WTC11 (cell line): ENCODE results near the gene TTC28. TPM values are rescaled to one million over a fixed set of nuclear protein-coding genes. Genes with fewer than 3 reads are reported as not detected.

Experiments used
- ATAC-seq: fragments of 200-7000 bp; cut with Tn5 transposase; 2 replicates; pipeline ENCODE4 v1.10.0; 2021; ENCODE audit warnings: mild to moderate bottlenecking, moderate library complexity
- CTCF ChIA-PET: fragments of 300-600 bp; sonication (Branson Sonifier 250); formaldehyde crosslinking; loops from one replicate; lab custom pipeline; 2021; ENCODE audit warnings: antibody characterized with exemption; lab: Charles Lee
- POLR2A ChIA-PET: fragments of 350-600 bp; sonication (Branson Sonifier 250); formaldehyde crosslinking; loops from one replicate; lab custom pipeline; 2021; ENCODE audit warnings: antibody characterized with exemption; lab: Charles Lee
- DNase-seq: peaks from one replicate; pipeline ENCODE4 v3.0.0; 2021; ENCODE audit warnings: low spot score
- H3K27ac Mint-ChIP-seq: 2 replicates; pipeline ENCODE4 v1.8.0; 2021; ENCODE audit warnings: mixed read lengths
- H3K27me3 Mint-ChIP-seq: 2 replicates; pipeline ENCODE4 v1.8.0; 2021; ENCODE audit warnings: low read depth, mild to moderate bottlenecking, moderate library complexity, mixed read lengths
- H3K36me3 Mint-ChIP-seq: 2 replicates; pipeline ENCODE4 v1.8.0; 2021; ENCODE audit warnings: mixed read lengths
- H3K4me1 Mint-ChIP-seq: 2 replicates; pipeline ENCODE4 v1.8.0; 2022; ENCODE audit warnings: mixed read lengths
- H3K4me3 Mint-ChIP-seq: 2 replicates; pipeline ENCODE4 v1.8.0; 2021; ENCODE audit warnings: mild to moderate bottlenecking, moderate library complexity, mixed read lengths
- H3K9me3 Mint-ChIP-seq: 2 replicates; pipeline ENCODE4 v1.8.0; 2021; ENCODE audit warnings: mixed read lengths
- FOXJ3 ChIP-seq: sonication (generic); formaldehyde crosslinking; IDR thresholded peaks from 2 replicates; pipeline ENCODE4 v1.9.0; 2021; ENCODE audit warnings: missing genetic modification reagents, mild to moderate bottlenecking, borderline replicate concordance
- JAZF1 ChIP-seq: fragments of 250-450 bp; sonication (Bioruptor Pico); IDR thresholded peaks from 2 replicates; pipeline ENCODE4 v1.9.0; 2021; ENCODE audit warnings: moderate library complexity, mild to moderate bottlenecking, inconsistent platforms
- NR1H2 ChIP-seq: sonication (generic); formaldehyde crosslinking; IDR thresholded peaks from 2 replicates; pipeline ENCODE4 v1.9.0; 2021; ENCODE audit warnings: mild to moderate bottlenecking, moderate library complexity, missing genetic modification reagents
- NR3C1 ChIP-seq: sonication (generic); formaldehyde crosslinking; conservative IDR thresholded peaks from 2 replicates; pipeline ENCODE4 v1.8.1; 2023; ENCODE audit warnings: low read depth, mild to moderate bottlenecking, missing genetic modification reagents
- PRRX2 ChIP-seq: fragments of 250-450 bp; sonication (Bioruptor Pico); IDR thresholded peaks from 2 replicates; pipeline ENCODE4 v1.8.0; 2021; ENCODE audit warnings: mild to moderate bottlenecking
- SMAD3 ChIP-seq: sonication (generic); formaldehyde crosslinking; IDR thresholded peaks from 2 replicates; pipeline ENCODE4 v1.8.0; 2022; ENCODE audit warnings: missing genetic modification reagents, mild to moderate bottlenecking, borderline replicate concordance
- TCF7 ChIP-seq: sonication (generic); formaldehyde crosslinking; IDR thresholded peaks from 2 replicates; pipeline ENCODE4 v1.8.0; 2022; ENCODE audit warnings: mild to moderate bottlenecking, low read depth, missing genetic modification reagents, moderate library complexity
- ZNF219 ChIP-seq: sonication (generic); formaldehyde crosslinking; IDR thresholded peaks from 2 replicates; pipeline ENCODE4 v1.8.0; 2023; ENCODE audit warnings: missing genetic modification reagents, mild to moderate bottlenecking, borderline replicate concordance
- ZNF317 ChIP-seq: sonication (generic); formaldehyde crosslinking; IDR thresholded peaks from 2 replicates; pipeline ENCODE4 v1.8.1; 2023; ENCODE audit warnings: low read depth, mild to moderate bottlenecking, moderate library complexity, missing genetic modification reagents, borderline replicate concordance
- ZNF396 ChIP-seq: fragments of 250-450 bp; sonication (Bioruptor Pico); IDR thresholded peaks from 2 replicates; pipeline ENCODE4 v1.8.0; 2021; ENCODE audit warnings: mild to moderate bottlenecking, moderate library complexity, borderline replicate concordance
- total RNA-seq: library from RNA; stranded (reverse); gene quantifications from 3 replicates; pipeline ENCODE4 v1.2.3, GENCODE V29; 2021
- TF ChIP-seq, protein P1 (sequence below): fragments of 250-450 bp; sonication (Bioruptor Pico); IDR thresholded peaks from 2 replicates; pipeline ENCODE4 v1.9.0; 2021; ENCODE audit warnings: mild to moderate bottlenecking, borderline replicate concordance
- TF ChIP-seq, protein P2 (sequence below): sonication (generic); formaldehyde crosslinking; IDR thresholded peaks from 2 replicates; pipeline ENCODE4 v1.8.1; 2022; ENCODE audit warnings: missing genetic modification reagents, borderline replicate concordance
- TF ChIP-seq, protein P3 (sequence below): fragments of 250-450 bp; sonication (Bioruptor Pico); IDR thresholded peaks from 2 replicates; pipeline ENCODE4 v1.9.0; 2021; ENCODE audit warnings: mild to moderate bottlenecking
- TF ChIP-seq, protein P4 (sequence below): sonication (generic); formaldehyde crosslinking; IDR thresholded peaks from 2 replicates; pipeline ENCODE4 v1.8.1; 2023; ENCODE audit warnings: mild to moderate bottlenecking, missing genetic modification reagents
- TF ChIP-seq, protein P5 (sequence below): sonication (generic); formaldehyde crosslinking; IDR thresholded peaks from 2 replicates; pipeline ENCODE4 v1.8.1; 2022; ENCODE audit warnings: mild to moderate bottlenecking, missing genetic modification reagents, moderate library complexity, borderline replicate concordance

The TTC28 gene
- total RNA-seq, 1 experiment from 2014 or later: 13.0 TPM

DNA sequence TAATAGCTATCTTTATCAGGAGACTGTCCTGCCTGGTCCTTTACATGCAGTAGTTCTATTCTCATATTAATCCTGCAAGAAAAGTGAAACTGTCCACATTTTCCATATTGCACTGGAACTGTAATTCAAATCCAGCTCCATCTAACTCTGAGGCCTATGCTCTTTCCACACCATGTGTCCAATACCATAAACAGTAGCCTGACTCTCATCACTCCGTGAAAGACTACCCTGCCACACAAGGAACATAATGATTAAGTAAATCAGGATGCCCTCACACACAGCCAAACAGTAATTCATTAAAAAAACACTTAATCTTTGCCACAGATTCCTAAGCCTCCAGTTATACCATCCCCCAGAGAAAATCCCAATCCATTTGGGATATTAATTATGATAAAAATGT lies 475.3 kb downstream of the TTC28 start:
- Mint-ChIP-seq H3K27me3 (peaks cover 22% of the 10 kb centered on the region), H3K4me1 (peaks cover 10% of the 10 kb centered on the region), H3K4me3 (no peak overlapping the region), H3K9me3 (no peaks in the 10 kb centered on the region), H3K27ac (no peak overlapping the region), H3K36me3 (no peaks in the 10 kb centered on the region)
- ChIA-PET POLR2A (interaction anchor here (0.5 kb wide), 1 partner anchor 1053 kb away, joined by 12 read pairs; no protein-coding TSS in a partner anchor), CTCF (no interaction called here)
- TF ChIP-seq PRRX2 (CRISPR knock-in tag) (no peak), NR3C1 (CRISPR knock-in tag) (no peak), NR1H2 (CRISPR knock-in tag) (no peak), JAZF1 (CRISPR knock-in tag) (no peak), ZNF219 (CRISPR knock-in tag) (no peak), FOXJ3 (CRISPR knock-in tag) (no peak), TCF7 (CRISPR knock-in tag) (no peak), ZNF396 (CRISPR knock-in tag) (no peak), SMAD3 (CRISPR knock-in tag) (no peak), ZNF317 (CRISPR knock-in tag) (no peak)
- TF ChIP-seq, protein P1, sequence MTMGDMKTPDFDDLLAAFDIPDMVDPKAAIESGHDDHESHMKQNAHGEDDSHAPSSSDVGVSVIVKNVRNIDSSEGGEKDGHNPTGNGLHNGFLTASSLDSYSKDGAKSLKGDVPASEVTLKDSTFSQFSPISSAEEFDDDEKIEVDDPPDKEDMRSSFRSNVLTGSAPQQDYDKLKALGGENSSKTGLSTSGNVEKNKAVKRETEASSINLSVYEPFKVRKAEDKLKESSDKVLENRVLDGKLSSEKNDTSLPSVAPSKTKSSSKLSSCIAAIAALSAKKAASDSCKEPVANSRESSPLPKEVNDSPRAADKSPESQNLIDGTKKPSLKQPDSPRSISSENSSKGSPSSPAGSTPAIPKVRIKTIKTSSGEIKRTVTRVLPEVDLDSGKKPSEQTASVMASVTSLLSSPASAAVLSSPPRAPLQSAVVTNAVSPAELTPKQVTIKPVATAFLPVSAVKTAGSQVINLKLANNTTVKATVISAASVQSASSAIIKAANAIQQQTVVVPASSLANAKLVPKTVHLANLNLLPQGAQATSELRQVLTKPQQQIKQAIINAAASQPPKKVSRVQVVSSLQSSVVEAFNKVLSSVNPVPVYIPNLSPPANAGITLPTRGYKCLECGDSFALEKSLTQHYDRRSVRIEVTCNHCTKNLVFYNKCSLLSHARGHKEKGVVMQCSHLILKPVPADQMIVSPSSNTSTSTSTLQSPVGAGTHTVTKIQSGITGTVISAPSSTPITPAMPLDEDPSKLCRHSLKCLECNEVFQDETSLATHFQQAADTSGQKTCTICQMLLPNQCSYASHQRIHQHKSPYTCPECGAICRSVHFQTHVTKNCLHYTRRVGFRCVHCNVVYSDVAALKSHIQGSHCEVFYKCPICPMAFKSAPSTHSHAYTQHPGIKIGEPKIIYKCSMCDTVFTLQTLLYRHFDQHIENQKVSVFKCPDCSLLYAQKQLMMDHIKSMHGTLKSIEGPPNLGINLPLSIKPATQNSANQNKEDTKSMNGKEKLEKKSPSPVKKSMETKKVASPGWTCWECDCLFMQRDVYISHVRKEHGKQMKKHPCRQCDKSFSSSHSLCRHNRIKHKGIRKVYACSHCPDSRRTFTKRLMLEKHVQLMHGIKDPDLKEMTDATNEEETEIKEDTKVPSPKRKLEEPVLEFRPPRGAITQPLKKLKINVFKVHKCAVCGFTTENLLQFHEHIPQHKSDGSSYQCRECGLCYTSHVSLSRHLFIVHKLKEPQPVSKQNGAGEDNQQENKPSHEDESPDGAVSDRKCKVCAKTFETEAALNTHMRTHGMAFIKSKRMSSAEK (CRISPR knock-in tag): no peak
- TF ChIP-seq, protein P2, sequence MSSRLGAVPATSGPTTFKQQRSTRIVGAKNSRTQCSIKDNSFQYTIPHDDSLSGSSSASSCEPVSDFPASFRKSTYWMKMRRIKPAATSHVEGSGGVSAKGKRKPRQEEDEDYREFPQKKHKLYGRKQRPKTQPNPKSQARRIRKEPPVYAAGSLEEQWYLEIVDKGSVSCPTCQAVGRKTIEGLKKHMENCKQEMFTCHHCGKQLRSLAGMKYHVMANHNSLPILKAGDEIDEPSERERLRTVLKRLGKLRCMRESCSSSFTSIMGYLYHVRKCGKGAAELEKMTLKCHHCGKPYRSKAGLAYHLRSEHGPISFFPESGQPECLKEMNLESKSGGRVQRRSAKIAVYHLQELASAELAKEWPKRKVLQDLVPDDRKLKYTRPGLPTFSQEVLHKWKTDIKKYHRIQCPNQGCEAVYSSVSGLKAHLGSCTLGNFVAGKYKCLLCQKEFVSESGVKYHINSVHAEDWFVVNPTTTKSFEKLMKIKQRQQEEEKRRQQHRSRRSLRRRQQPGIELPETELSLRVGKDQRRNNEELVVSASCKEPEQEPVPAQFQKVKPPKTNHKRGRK (CRISPR knock-in tag): no peak
- TF ChIP-seq, protein P3, sequence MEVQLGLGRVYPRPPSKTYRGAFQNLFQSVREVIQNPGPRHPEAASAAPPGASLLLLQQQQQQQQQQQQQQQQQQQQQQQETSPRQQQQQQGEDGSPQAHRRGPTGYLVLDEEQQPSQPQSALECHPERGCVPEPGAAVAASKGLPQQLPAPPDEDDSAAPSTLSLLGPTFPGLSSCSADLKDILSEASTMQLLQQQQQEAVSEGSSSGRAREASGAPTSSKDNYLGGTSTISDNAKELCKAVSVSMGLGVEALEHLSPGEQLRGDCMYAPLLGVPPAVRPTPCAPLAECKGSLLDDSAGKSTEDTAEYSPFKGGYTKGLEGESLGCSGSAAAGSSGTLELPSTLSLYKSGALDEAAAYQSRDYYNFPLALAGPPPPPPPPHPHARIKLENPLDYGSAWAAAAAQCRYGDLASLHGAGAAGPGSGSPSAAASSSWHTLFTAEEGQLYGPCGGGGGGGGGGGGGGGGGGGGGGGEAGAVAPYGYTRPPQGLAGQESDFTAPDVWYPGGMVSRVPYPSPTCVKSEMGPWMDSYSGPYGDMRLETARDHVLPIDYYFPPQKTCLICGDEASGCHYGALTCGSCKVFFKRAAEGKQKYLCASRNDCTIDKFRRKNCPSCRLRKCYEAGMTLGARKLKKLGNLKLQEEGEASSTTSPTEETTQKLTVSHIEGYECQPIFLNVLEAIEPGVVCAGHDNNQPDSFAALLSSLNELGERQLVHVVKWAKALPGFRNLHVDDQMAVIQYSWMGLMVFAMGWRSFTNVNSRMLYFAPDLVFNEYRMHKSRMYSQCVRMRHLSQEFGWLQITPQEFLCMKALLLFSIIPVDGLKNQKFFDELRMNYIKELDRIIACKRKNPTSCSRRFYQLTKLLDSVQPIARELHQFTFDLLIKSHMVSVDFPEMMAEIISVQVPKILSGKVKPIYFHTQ (CRISPR knock-in tag): no peak
- TF ChIP-seq, protein P4, sequence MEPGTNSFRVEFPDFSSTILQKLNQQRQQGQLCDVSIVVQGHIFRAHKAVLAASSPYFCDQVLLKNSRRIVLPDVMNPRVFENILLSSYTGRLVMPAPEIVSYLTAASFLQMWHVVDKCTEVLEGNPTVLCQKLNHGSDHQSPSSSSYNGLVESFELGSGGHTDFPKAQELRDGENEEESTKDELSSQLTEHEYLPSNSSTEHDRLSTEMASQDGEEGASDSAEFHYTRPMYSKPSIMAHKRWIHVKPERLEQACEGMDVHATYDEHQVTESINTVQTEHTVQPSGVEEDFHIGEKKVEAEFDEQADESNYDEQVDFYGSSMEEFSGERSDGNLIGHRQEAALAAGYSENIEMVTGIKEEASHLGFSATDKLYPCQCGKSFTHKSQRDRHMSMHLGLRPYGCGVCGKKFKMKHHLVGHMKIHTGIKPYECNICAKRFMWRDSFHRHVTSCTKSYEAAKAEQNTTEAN (CRISPR knock-in tag): no peak
- TF ChIP-seq, protein P5, sequence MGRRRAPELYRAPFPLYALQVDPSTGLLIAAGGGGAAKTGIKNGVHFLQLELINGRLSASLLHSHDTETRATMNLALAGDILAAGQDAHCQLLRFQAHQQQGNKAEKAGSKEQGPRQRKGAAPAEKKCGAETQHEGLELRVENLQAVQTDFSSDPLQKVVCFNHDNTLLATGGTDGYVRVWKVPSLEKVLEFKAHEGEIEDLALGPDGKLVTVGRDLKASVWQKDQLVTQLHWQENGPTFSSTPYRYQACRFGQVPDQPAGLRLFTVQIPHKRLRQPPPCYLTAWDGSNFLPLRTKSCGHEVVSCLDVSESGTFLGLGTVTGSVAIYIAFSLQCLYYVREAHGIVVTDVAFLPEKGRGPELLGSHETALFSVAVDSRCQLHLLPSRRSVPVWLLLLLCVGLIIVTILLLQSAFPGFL (CRISPR knock-in tag): no peak
- DNase-seq (no peak), ATAC-seq (no peak)
